HepG2 (cell line): ENCODE measurements around the gene TBC1D22A. TPM values are rescaled to one million over a fixed set of nuclear protein-coding genes. Genes with fewer than 3 reads are reported as not detected.

Source experiments
- ATAC-seq: fragments of 200-7000 bp; cut with Tn5 transposase; 3 replicates; pipeline ENCODE4 v1.9.1; 2020; ENCODE audit warnings: mild to moderate bottlenecking, moderate library complexity
- BruUV-seq: library from RNA; stranded (reverse); fragments of 400-500 nt; replicated peaks from 2 replicates; lab custom pipeline; 2021; lab: Mats Ljungman, UMichigan
- CTCF ChIA-PET: fragments of 300-600 bp; formaldehyde crosslinking; extraction: SDS; loops from one replicate; lab custom pipeline; 2021; ENCODE audit warnings: low total read pairs, inconsistent platforms, low intra/inter-chr PET ratio; lab: Yijun Ruan, JAX
- POLR2A ChIA-PET: fragments of 350-600 bp; sonication (Branson Sonifier 250); formaldehyde crosslinking; loops from one replicate; lab custom pipeline; 2020; ENCODE audit warnings: antibody characterized with exemption, inconsistent platforms; lab: Yijun Ruan, JAX
- DNase-seq: peaks from one replicate; pipeline ENCODE4 v3.0.0-alpha.2; 2015; ENCODE audit warnings: low spot score
- FAIRE-seq: peaks from 3 replicates; lab custom pipeline; 2011; peaks lifted over from hg19 to GRCh38; lab: Jason Lieb, UNC
- H2AFZ ChIP-seq: one replicate; pipeline ENCODE4 v1.6.1; 2011; ENCODE audit warnings: low read length, inconsistent platforms
- H3K27ac ChIP-seq: fragments of 300-600 bp; 3 replicates; pipeline ENCODE4 v1.8.0; 2011; ENCODE audit warnings: mixed run types, mild to moderate bottlenecking, mixed read lengths, low read length, inconsistent platforms; ENCODE audit not compliant: insufficient read depth; ENCODE audit errors: extremely low read length
- H3K27me3 ChIP-seq, 2 experiments: fragments of 200-600 bp in 1 of 2; 2 replicates in 1 of 2; 3 replicates in 1 of 2; pipeline versions ENCODE4 v1.6.0 to v1.8.0; 2011; ENCODE audit warnings: low read length in 2 of 2, mild to moderate bottlenecking in 2 of 2, moderate library complexity in 2 of 2, inconsistent platforms in 1 of 2; ENCODE audit not compliant: insufficient read depth in 2 of 2, control insufficient read depth in 1 of 2
- H3K36me3 ChIP-seq, 2 experiments: fragments of 200-600 bp in 1 of 2; replicated peaks in 1 of 2; 2 replicates in 1 of 2; 3 replicates in 1 of 2; pipeline versions ENCODE4 v1.5.1 to v1.8.0; 2011; ENCODE audit warnings: low read length in 2 of 2, inconsistent platforms in 1 of 2; ENCODE audit not compliant: insufficient read depth in 2 of 2, control insufficient read depth in 1 of 2
- H3K4me1 ChIP-seq: 2 replicates; pipeline ENCODE4 v1.5.1; 2012; ENCODE audit warnings: low read length, inconsistent platforms; ENCODE audit not compliant: insufficient read depth
- H3K4me2 ChIP-seq: 2 replicates; pipeline ENCODE4 v1.6.0; 2011; ENCODE audit warnings: low read depth, low read length, inconsistent platforms
- H3K4me3 ChIP-seq, 3 experiments: fragments of 200-600 bp in 1 of 3; sonication (generic), shearing (Covaris generic) in 1 of 3; replicated peaks in 1 of 3; 2 replicates each; pipeline ENCODE4 v1.5.1; 2011 to 2016; ENCODE audit warnings: low read length in 3 of 3, inconsistent platforms in 2 of 3, low read depth in 2 of 3, mild to moderate bottlenecking in 2 of 3, control low read depth in 1 of 3, mixed read lengths in 1 of 3; ENCODE audit not compliant: insufficient read depth in 1 of 3
- H3K79me2 ChIP-seq: one replicate; pipeline ENCODE4 v1.6.1; 2011; ENCODE audit warnings: low read length, inconsistent platforms; ENCODE audit not compliant: insufficient read depth
- H3K9ac ChIP-seq: 2 replicates; pipeline ENCODE4 v1.6.0; 2011; ENCODE audit warnings: mild to moderate bottlenecking, low read depth, low read length, inconsistent platforms; ENCODE audit not compliant: insufficient read depth
- H3K9me3 ChIP-seq: 2 replicates; pipeline ENCODE4 v1.5.1; 2012; ENCODE audit warnings: mild to moderate bottlenecking, low read length
- H4K20me1 ChIP-seq: 2 replicates; pipeline ENCODE4 v1.6.0; 2011; ENCODE audit warnings: inconsistent platforms, mild to moderate bottlenecking, low read length, moderate library complexity; ENCODE audit not compliant: insufficient read depth
- ATF3 ChIP-seq: sonication (generic); formaldehyde crosslinking; IDR thresholded peaks from 2 replicates; pipeline ENCODE4 v1.4.0; 2020; ENCODE audit warnings: missing genetic modification reagents
- BHLHE40 ChIP-seq: IDR thresholded peaks from 2 replicates; pipeline ENCODE4 v1.6.1; 2011; ENCODE audit warnings: low read length, improper control_type of control experiment
- DRAP1 ChIP-seq: IDR thresholded peaks from 2 replicates; pipeline ENCODE4 v1.6.1; 2016; ENCODE audit warnings: missing genetic modification reagents, missing compliant biosample characterization
- MIER2 ChIP-seq: IDR thresholded peaks from 2 replicates; pipeline ENCODE4 v1.6.1; 2016; ENCODE audit warnings: missing biosample characterization, missing genetic modification reagents
- NFE2 ChIP-seq: sonication (generic); formaldehyde crosslinking; IDR thresholded peaks from 2 replicates; pipeline ENCODE4 v1.4.0; 2020; ENCODE audit warnings: missing genetic modification reagents
- POLR2AphosphoS2 ChIP-seq: IDR thresholded peaks from 2 replicates; pipeline ENCODE4 v1.6.1; 2011; ENCODE audit warnings: low read depth, low read length, improper control_type of control experiment
- POLR2AphosphoS5 ChIP-seq: IDR thresholded peaks from 2 replicates; pipeline ENCODE4 v1.6.1; 2012; ENCODE audit warnings: low read depth, low read length
- RFXANK ChIP-seq: IDR thresholded peaks from 2 replicates; pipeline ENCODE4 v1.6.1; 2016
- SMARCE1 ChIP-seq: fragments of 450-650 bp; IDR thresholded peaks from 2 replicates; pipeline ENCODE4 v1.6.1; 2017; ENCODE audit warnings: borderline replicate concordance
- SP140L ChIP-seq: sonication (generic); formaldehyde crosslinking; IDR thresholded peaks from 2 replicates; pipeline ENCODE4 v1.4.0; 2020; ENCODE audit warnings: missing genetic modification reagents, borderline replicate concordance
- TAF15 ChIP-seq: fragments of 200-400 bp; formaldehyde crosslinking; IDR thresholded peaks from one replicate; pipeline ENCODE4 v1.6.1; 2018; ENCODE audit warnings: mild to moderate bottlenecking, low read depth, low read length; ENCODE audit not compliant: poor library complexity, severe bottlenecking
- THAP11 ChIP-seq: IDR thresholded peaks from 2 replicates; pipeline ENCODE4 v1.6.1; 2016; ENCODE audit warnings: missing biosample characterization, missing genetic modification reagents
- TOPORS ChIP-seq: sonication (generic); formaldehyde crosslinking; IDR thresholded peaks from 2 replicates; pipeline ENCODE4 v1.8.0; 2023; ENCODE audit warnings: mild to moderate bottlenecking, missing genetic modification reagents
- XRCC5 ChIP-seq: fragments of 200-400 bp; formaldehyde crosslinking; optimal IDR thresholded peaks from 2 replicates; pipeline ENCODE3; 2017; ENCODE audit warnings: mild to moderate bottlenecking, low read length
- ZFP36 ChIP-seq: fragments of 150-350 bp; IDR thresholded peaks from 2 replicates; pipeline ENCODE4 v1.6.1; 2018; ENCODE audit warnings: borderline replicate concordance, low read length, low read depth; ENCODE audit not compliant: partially characterized antibody
- ZNF121 ChIP-seq: sonication (generic); formaldehyde crosslinking; IDR thresholded peaks from 2 replicates; pipeline ENCODE4 v1.5.0; 2020; ENCODE audit warnings: mild to moderate bottlenecking, missing genetic modification reagents
- ZNF18 ChIP-seq: sonication (generic); formaldehyde crosslinking; IDR thresholded peaks from 2 replicates; pipeline ENCODE4 v1.8.0; 2022; ENCODE audit warnings: mild to moderate bottlenecking, missing genetic modification reagents; ENCODE audit not compliant: insufficient replicate concordance
- ZNF703 ChIP-seq: sonication (generic); formaldehyde crosslinking; IDR thresholded peaks from 2 replicates; pipeline ENCODE4 v1.5.1; 2020; ENCODE audit warnings: missing genetic modification reagents, mild to moderate bottlenecking, moderate library complexity, borderline replicate concordance
- ZNF775 ChIP-seq: sonication (generic); formaldehyde crosslinking; IDR thresholded peaks from 2 replicates; pipeline ENCODE4 v1.4.0; 2020; ENCODE audit warnings: missing genetic modification reagents, mild to moderate bottlenecking, moderate library complexity, borderline replicate concordance
- WGBS: methylation state at CpG from one replicate; pipeline ENCODE4 v1.1.6; 2017; ENCODE audit warnings: low lambda C conversion rate; 5-methylcytosine and 5-hydroxymethylcytosine counted together
- in situ Hi-C: cut with HindIII; loops from 2 replicates; pipeline ENCODE4 v1.10.0; 2017; ENCODE audit warnings: low pct_unique_long_range_greater_than_20kb; ENCODE audit not compliant: extremely low pct_ligation_motif_present
- intact Hi-C: fragments of 100-400 bp; cut with micrococcal nuclease; formaldehyde crosslinking; loops from one replicate; pipeline ENCODE4 v1.10.0; 2022; ENCODE audit not compliant: unreplicated experiment
- polyA plus RNA-seq, 8 experiments: library from polyadenylated mRNA; depleted of rRNA in 3 of 8; stranded (reverse) in 7 of 8; unstranded in 1 of 8; fragments of >200 nt; fragmentation: Illumina TruSeq in 4 of 8; extraction: Trizol in 4 of 8; gene quantifications; 2 replicates each; pipeline versions ENCODE4 v1.2.1 to v1.2.3, GENCODE V29; 2011 to 2016; ENCODE audit warnings: low read depth in 4 of 8, missing spikeins in 1 of 8, mixed read lengths in 1 of 8; ENCODE audit not compliant: insufficient read depth in 1 of 8
- total RNA-seq, 5 experiments: library from RNA; depleted of rRNA; stranded (reverse); fragments of >200 nt; fragmentation: Illumina TruSeq; extraction: Trizol; gene quantifications; 2 replicates each; pipeline ENCODE4 v1.2.3, GENCODE V29; 2016; ENCODE audit warnings: low read depth in 1 of 5
- TF ChIP-seq, protein P1 (sequence below): sonication (generic); formaldehyde crosslinking; IDR thresholded peaks from 2 replicates; pipeline ENCODE4 v1.5.0; 2020; ENCODE audit warnings: missing genetic modification reagents

Gene TBC1D22A
- total and polyA plus RNA-seq, 2 of the 13 experiments (the other 11 are each of a cell fraction or from before 2014, with no cell fraction given): 17.3 to 18.0 TPM

- in situ Hi-C loops (no loop called here), intact Hi-C loops (no loop called here)
- no TSS peak for BruUV-seq
- no peak overlapping the region for H2AFZ ChIP-seq
- no peak overlapping the region for H3K9ac ChIP-seq
- no peaks in the 10 kb centered on the region for H3K79me2 ChIP-seq
- H3K36me3 ChIP-seq: no peaks in the 10 kb centered on the region
- no peak overlapping the region for H3K4me2 ChIP-seq
- no peaks in the 10 kb centered on the region for H4K20me1 ChIP-seq
- no peaks in the 10 kb centered on the region for H3K9me3 ChIP-seq
- peaks cover 3 to 39% of the 10 kb centered on the region in 2 experiments; a peak in 3 of 5 replicates for H3K27me3 ChIP-seq
- POLR2A ChIA-PET: no interaction called here
- ATAC-seq (no peak), DNase-seq (no peak)
- no peak for TF ChIP-seq POLR2AphosphoS5
- TF ChIP-seq SMARCE1: no peak
- TF ChIP-seq RFXANK (CRISPR knock-in tag): no peak
- no peak for TF ChIP-seq TOPORS (CRISPR knock-in tag)
- TF ChIP-seq TAF15: no peak
- TF ChIP-seq ZFP36: no peak
- no peak for TF ChIP-seq DRAP1
- TF ChIP-seq, protein P1, sequence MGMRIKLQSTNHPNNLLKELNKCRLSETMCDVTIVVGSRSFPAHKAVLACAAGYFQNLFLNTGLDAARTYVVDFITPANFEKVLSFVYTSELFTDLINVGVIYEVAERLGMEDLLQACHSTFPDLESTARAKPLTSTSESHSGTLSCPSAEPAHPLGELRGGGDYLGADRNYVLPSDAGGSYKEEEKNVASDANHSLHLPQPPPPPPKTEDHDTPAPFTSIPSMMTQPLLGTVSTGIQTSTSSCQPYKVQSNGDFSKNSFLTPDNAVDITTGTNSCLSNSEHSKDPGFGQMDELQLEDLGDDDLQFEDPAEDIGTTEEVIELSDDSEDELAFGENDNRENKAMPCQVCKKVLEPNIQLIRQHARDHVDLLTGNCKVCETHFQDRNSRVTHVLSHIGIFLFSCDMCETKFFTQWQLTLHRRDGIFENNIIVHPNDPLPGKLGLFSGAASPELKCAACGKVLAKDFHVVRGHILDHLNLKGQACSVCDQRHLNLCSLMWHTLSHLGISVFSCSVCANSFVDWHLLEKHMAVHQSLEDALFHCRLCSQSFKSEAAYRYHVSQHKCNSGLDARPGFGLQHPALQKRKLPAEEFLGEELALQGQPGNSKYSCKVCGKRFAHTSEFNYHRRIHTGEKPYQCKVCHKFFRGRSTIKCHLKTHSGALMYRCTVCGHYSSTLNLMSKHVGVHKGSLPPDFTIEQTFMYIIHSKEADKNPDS (CRISPR knock-in tag): no peak
- TF ChIP-seq ZNF703 (CRISPR knock-in tag): no peak
- TF ChIP-seq BHLHE40: no peak
- TF ChIP-seq POLR2AphosphoS2: no peak
- TF ChIP-seq NFE2 (CRISPR knock-in tag): no peak
- TF ChIP-seq ZNF121 (CRISPR knock-in tag): no peak
- TF ChIP-seq THAP11 (CRISPR knock-in tag): no peak
- TF ChIP-seq ATF3: no peak
- TF ChIP-seq XRCC5: no peak
- TF ChIP-seq SP140L: no peak
- TF ChIP-seq MIER2: no peak
- TF ChIP-seq ZNF775 (CRISPR knock-in tag): no peak
- TF ChIP-seq ZNF18 (CRISPR knock-in tag): no peak
- TF ChIP-seq, all 625 proteins: peak for 0
- no peak for FAIRE-seq
- Histone ChIP-seq H3K27ac (no peak overlapping the region), H3K4me3 (no peak overlapping the region), H3K4me1 (no peaks in the 10 kb centered on the region)
- CTCF ChIA-PET: no interaction called here
- 43% methylated on average over 6 of the region's 6 CpGs for WGBS
Observed at GRCh38 chr22:47194476-47195155, 432.2 kb downstream of the TBC1D22A start.
